HG03521 (cell line): ENCODE results near the gene ZNF594.
"Not testable (repeated sequence)": the region's sequence is repeated elsewhere in the genome, so short reads cannot be mapped to it uniquely, and the experiment has no call there.

ENCODE experiments used
- ATAC-seq: cut with Tn5 transposase; IDR thresholded peaks from one replicate; pipeline ENCODE4 v1.9.1; 2021; ENCODE audit warnings: mild to moderate bottlenecking, moderate library complexity; ENCODE audit not compliant: unreplicated experiment

ZNF594 gene

GRCh38 chr17:5203178-5203907 lies 11.7 kb upstream of the ZNF594 start:
- ATAC-seq, result no peak

GRCh38 chr17:5201011-5201410 lies 9.3 kb upstream of the ZNF594 start:
- no peak for ATAC-seq

- ATAC-seq, result no peak
Measured at GRCh38 chr17:5200360-5200759, 8.7 kb upstream of the ZNF594 start.

GRCh38 chr17:5198472-5198871 lies 6.8 kb upstream of the ZNF594 start:
- ATAC-seq, result no peak

- ATAC-seq, result no peak
Measured at GRCh38 chr17:5194346-5194745, 2.7 kb upstream of the ZNF594 start.

DNA sequence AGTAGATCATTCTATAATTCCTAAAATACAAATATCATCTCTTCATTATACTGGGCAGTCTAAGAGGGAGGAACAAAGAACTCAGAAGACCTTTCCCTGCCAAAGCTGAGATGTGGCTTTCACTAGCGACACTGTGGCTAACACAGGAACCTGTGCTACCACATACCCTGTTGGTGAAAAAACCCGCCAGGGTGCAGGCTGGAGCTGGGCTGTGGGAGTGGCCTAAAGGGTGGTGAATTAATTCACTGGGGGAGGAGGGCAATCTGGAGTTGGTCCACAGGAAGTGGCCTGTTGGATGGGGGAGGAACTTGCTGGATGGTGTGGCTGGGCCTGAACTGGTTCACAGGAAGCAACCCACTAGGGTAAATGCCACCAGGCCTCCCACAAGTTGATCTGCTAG lies 7.4 kb downstream of the ZNF594 start:
- no peak for ATAC-seq

DNA sequence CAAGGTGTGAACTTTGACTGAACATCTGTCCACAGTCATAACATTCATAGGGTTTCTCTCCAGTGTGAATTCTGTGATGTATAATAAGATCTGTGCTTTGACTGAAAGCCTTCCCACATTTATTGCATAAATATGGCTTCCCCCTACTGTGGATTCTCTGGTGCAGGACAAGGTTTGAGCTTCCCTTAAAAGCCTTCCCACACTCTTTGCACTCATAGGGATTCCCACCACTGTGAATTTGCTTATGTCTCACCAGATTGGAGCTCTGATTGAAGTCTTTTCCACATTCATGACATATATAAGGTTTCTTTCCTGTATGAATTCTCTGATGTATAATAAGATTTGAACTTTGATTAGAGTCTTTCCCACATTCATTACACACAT lies 8.3 kb downstream of the ZNF594 start:
- no peak for ATAC-seq

DNA sequence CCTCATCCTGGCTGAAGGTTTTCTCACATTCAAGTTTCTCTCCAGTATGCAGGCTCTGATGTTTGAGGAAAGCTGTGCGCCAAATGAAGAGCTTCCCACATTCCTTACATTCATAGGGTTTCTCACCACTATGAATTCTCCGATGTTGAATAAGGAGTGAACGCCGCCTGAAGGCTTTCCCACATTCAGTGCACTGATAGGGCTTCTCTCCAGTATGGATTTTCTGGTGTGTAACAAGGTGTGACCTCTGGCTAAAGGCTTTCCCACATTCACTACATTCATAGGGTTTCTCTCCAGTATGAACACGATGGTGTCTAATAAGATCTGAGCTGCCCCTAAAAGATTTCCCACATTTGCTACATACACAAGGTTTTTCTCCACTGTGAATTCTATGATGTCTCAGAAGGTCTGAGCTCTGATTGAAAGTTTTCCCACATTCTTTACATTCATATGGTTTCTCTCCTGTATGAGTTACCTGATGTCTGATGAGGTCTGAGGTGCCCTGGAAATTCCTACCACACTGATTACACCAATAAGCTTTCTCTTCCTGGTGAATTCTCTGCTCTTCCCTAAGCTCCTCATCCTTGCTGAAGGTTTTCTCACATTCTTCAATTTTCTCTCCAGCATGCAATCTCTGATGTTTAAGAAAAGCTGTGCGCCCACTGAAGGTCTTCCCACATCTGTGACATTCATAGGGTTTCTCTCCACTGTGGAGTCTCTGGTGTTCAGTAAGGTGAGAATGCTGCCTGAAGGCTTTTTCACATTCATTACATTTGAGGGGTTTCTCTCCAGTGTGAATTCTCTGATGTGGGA lies 8.9 kb downstream of the ZNF594 start:
- ATAC-seq, result no peak

- ATAC-seq, result no peak
Measured at GRCh38 chr17:5181509-5182305, 10.0 kb downstream of the ZNF594 start.

DNA sequence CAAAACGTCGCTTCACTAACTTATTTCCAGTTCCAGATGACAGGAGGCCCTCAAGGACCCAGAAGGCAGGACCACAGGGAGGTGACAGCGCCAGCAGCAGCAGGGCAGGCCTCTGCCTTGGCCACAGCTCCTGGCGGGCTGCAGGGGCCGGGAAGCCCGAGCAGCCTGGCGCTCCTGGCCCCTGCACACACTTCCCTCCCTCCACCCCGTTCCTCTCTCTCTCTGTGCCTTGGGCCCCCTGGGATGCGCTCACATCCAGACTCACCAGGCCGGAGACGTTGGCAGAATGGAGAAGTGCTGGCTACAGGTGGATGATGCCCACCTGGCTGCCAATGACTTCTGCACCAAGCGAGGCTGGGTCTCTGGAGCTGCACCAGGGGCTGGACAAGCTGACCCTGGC lies 12.7 kb downstream of the ZNF594 start:
- ATAC-seq, result no peak

DNA sequence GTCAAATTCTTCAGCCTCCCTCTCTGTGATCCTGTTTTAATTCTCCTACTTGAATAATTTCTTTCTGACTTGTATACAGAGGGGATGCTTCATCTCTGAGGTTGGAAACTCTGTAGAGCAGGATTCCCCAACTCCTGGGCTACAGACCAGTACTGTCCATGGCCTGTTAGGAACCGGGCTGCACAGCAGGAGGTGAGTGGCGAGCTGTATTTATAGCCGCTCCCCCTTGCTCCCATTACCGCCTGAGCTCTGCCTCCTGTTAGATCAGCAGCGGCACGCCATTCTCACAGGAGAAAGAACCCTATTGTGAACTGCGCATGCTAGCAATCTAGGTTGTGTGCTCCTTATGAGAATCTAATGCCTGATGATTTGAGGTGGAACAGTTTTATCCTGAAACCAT lies 16.6 kb downstream of the ZNF594 start:
- not testable (repeated sequence) for ATAC-seq

DNA sequence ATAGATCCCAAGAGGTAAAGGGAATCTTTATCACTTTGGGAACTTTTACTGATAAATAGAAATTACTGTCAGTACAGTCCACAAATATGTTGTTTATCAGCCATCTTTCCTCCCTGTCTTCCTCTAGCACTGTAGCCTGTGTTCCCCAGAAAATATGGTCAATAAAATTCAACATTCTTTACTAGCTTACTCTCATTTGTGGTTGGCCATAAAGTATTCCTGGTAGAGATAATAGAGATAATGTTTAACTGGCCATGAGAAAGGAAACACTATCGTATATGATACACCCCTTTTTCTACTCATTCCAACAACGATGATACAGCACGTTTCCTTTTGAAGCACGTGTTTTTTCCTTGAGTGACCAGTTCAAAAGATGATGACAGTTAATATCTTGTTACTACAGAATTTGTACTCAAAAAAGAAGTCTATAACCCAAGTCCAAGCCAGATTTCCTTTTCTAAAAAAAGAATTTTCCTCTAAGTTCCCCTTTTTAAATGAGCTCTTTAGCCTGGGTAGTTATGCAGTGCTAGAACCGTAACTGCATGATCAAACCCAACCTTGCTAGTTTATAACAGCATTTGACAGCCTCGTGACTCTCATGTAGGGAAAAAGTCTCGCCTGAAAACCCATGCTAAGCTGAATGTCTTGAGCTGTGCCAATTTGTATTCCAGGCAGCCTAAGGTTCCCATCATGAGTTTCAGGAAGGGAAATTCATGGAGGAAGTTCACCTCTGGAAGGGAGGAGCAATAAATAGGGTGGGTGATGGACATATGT lies 25.7 kb downstream of the ZNF594 start:
- not testable (repeated sequence) for ATAC-seq

- ATAC-seq, result no peak
Measured at GRCh38 chr17:5164436-5164835, 27.2 kb downstream of the ZNF594 start.

DNA sequence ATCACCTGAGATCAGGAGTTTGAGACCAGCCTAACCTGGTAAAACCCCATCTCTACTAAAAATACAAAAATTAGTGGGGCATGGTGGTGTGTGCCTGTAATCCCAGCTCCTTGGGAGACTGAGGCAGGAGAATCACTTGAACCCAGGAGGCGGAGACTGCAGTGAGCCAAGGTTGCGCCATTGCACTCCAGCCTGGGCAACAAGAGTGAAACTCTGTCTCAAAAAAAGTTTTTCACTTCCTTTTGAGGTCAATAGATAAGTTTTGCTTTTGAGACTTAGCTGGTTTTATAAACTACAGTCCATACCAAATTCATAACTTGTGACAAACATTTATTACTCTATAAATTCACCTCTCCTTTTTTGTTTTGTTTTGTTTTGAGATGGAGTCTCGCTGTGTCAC lies 29.9 kb downstream of the ZNF594 start:
- ATAC-seq, result not testable (repeated sequence)

- ATAC-seq, result not testable (repeated sequence)
Measured at GRCh38 chr17:5160702-5161101, 31.0 kb downstream of the ZNF594 start.

DNA sequence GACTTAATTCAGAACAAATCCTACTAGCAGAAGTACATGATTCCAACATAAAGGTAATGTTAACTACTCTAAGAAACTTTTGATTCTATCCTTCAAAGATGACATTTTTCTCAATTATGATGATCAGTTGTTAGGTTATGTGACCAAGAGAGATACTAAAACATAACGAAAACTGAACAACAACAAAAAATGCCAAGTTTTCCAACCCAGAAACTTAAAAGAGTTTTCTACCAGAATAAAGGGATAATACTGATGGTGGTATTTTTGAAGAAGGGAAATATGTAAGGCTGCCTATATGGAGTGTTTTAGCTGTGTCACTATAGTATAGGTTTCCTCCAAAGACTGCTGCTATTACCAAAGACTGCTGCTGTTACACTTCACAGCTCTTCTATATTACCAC lies 45.5 kb downstream of the ZNF594 start:
- ATAC-seq, result not testable (repeated sequence)

DNA sequence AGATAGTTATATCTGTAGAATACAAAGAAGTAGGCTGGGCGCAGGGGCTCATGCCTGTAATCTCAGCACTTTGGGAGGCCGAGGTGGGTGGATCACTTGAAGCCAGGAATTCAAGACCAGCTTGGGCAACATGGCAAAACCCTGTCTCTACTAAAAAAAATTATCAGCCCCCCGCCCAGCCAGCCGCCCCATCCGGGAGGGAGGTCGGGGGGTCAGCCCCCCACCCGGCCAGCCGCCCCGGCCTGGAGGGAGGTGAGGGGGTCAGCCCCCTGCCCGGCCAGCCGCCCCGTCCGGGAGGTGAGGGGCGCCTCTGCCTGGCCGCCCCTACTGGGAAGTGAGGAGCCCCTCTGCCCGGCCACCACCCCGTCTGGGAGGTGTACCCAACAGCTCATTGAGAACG lies 48.8 kb downstream of the ZNF594 start:
- not testable (repeated sequence) for ATAC-seq

DNA sequence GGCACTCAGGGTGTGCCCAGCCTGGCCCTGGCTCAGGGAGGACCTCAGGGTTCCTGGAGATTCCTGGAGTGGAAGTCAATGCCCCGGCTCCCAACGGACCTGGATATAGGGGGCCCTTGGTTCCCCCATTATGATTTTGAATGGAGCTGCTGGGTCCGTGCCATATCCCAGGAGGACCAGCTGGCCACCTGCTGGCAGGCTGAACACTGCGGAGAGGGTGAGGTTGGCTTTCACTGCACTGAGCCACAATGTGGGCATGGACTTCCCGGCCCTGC lies 52.3 kb downstream of the ZNF594 start:
- no peak for ATAC-seq

- no peak for ATAC-seq
Measured at GRCh38 chr17:5138616-5139457, 52.8 kb downstream of the ZNF594 start.

- not testable (repeated sequence) for ATAC-seq
Measured at GRCh38 chr17:5138198-5138544, 53.5 kb downstream of the ZNF594 start.
